NB4 (cell line): Measurements from ENCODE around the gene OVOL2.
"Not testable (repeated sequence)": the region's sequence is repeated elsewhere in the genome, so short reads cannot be mapped to it uniquely, and the experiment has no call there.

ENCODE experiments used
- DNase-seq: peaks from one replicate; pipeline ENCODE4 v3.0.0; 2010; ENCODE audit warnings: low read depth
- H3K4me3 ChIP-seq: one replicate; pipeline ENCODE4 v1.5.1; 2011; ENCODE audit warnings: mild to moderate bottlenecking, low read depth, low read length, moderate library complexity
- CTCF ChIP-seq: IDR thresholded peaks from one replicate; pipeline ENCODE4 v1.5.1; 2012; ENCODE audit warnings: low read depth, low read length
- MYC ChIP-seq: IDR thresholded peaks from 2 replicates; pipeline ENCODE4 v1.6.1; 2011; ENCODE audit warnings: low read depth, low read length
- POLR2A ChIP-seq: IDR thresholded peaks from 2 replicates; pipeline ENCODE4 v1.6.1; 2011; ENCODE audit warnings: mild to moderate bottlenecking; ENCODE audit not compliant: insufficient read length; ENCODE audit errors: extremely low read depth
- TF ChIP-seq, protein P1 (sequence below): IDR thresholded peaks from 2 replicates; pipeline ENCODE4 v1.6.1; 2011; ENCODE audit warnings: low read depth, low read length

The OVOL2 gene

GRCh38 chr20:18034039-18034438 lies 23.7 kb downstream of the OVOL2 start:
- DNase-seq: no peak
- TF ChIP-seq CTCF: no peak
- TF ChIP-seq, protein P1, sequence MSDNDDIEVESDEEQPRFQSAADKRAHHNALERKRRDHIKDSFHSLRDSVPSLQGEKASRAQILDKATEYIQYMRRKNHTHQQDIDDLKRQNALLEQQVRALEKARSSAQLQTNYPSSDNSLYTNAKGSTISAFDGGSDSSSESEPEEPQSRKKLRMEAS: no peak
- no peak for TF ChIP-seq POLR2A
- TF ChIP-seq MYC: no peak
- H3K4me3 ChIP-seq: no peak overlapping the region

DNA sequence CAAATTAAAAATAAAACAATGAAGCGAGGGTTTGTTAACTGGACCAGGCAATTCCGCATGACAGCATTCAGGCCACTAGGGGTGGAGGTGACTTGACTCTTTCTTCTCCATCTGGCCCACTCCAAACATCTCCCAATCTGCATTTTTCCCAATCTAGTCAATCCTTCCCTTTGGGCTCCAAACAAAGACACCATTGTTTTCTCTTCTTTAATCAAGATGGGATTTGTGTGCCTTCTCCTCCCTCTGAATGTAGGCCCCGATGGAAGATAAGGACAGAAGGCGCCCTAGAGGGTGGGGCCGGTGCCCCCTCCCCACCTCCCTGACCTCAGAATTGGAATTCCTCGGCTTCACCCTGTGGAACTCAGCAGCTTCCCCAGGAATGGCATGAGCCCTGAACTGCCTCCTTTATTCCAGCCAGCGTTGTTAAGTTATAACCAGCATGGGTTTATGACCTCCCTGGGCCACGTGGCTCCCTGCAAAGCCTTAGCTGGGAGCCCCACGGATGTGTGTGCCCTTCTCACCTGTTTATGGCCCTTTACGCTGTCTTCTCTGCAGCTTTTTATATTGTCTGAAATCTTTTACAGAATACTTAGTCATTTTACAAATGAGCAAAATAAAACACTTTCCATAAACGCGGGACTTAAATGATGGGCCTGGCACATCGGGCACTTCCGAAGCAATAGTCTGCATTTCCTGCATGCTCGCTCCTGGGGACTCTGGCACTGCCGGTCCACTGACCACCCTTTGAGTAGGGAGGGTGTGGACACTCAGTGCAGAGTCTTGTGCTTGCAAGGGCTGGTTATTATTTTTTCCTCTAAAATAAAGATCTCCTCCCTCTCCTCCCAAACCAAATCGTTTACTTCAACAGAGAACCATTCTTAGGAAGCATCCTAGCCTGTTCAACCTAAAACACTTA lies 24.5 kb downstream of the OVOL2 start:
- no peak overlapping the region for H3K4me3 ChIP-seq
- TF ChIP-seq MYC: no peak
- TF ChIP-seq POLR2A: no peak
- TF ChIP-seq CTCF: no peak
- TF ChIP-seq, protein P1: no peak
- no peak for DNase-seq

DNA sequence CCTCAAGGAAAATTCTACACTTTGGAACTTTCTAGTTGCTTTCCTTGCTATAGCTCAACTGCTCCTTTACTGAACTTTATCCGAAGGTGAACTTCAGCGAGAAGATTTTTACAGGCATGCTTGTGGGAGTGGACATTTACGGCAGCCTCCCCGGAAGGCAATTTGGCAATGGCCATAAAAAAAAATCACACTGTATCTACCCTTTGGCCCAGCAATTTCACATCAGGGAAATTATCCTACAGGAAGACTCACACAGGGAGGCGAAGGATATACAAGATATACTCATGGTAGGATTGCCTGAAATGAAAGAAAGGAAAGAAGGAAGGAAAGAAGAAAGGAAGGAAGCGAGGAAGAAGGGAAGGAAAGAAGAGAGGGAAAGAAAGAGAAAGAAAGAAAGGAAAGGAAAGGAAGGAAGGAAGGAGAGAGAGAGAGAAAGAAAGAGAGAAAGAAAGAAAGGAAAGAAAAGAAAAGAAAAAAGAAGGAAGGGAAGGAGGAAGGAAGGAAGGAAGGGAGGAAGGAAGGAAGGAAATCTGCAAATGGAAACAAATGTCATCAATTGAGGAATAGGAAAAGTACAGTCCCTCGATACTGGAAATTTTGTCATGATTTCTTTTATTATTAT lies 25.7 kb downstream of the OVOL2 start:
- DNase-seq: no peak
- no peak overlapping the region for H3K4me3 ChIP-seq
- TF ChIP-seq MYC: no peak
- TF ChIP-seq CTCF: no peak
- TF ChIP-seq POLR2A: no peak
- TF ChIP-seq, protein P1: no peak

DNA sequence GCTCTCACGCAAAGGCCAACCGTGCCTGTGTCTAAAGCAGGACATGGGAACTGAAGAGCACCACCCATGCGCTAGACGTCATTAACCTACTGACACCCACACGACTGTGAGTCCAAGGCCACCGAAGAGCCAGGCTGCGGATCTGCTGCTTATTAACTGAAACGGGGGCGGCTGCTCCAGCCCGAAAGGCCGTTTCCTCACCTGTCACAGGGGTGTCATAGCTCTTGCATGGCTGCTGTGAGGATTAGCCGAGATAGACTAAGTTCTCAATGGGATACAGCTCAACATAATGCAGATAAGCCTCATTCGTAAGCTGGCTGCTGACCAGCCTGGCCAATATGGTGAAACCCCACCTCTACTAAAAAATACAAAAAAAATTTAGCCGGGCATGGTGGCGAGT lies 26.7 kb downstream of the OVOL2 start:
- H3K4me3 ChIP-seq: no peak overlapping the region
- TF ChIP-seq, protein P1: no peak
- TF ChIP-seq CTCF: no peak
- TF ChIP-seq POLR2A: no peak
- no peak for DNase-seq

GRCh38 chr20:18030020-18030419 lies 27.7 kb downstream of the OVOL2 start:
- DNase-seq: no peak
- H3K4me3 ChIP-seq: no peak overlapping the region
- TF ChIP-seq, protein P1: no peak
- TF ChIP-seq POLR2A (no peak), MYC (no peak), CTCF (no peak)

DNA sequence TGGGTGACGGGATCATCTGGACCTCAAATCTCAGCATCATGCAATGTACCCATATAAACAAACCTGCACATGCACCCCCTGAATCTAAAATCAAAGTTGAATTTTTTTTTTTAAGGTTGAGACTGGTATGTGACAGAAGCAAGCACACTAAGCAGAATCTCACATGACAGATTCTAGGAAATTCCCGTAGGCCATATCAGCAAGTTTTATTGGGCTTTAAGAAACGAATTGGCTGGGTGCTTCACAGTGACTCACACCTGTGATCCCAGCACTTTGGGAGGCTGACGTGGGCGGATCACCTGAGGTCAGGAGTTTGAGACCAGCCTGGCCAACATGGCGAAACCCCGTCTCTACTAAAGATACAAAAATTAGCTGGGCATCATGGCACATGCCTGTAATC lies 30.7 kb downstream of the OVOL2 start:
- not testable (repeated sequence) for H3K4me3 ChIP-seq, DNase-seq
